Measurements from ENCODE around the gene DNAJC13.

DNA sequence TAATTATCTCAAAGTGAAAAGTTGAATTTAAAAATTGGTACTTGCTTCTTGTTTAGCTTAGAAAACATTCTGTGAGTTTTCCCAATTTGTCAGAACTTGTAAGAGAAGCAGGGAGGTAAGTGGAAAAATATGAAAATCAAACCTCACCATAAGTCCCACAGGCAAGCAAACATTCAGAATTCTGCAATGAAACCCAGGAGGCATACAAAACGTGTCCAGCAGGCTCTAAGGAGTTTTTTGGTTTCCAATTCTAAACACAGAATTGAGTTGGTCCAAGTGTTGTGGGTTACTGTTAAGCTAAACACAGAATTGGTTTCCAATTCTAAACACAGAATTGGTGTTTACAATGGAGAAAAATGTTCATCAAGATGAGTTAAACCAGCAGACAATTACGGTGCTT lies 152.7 kb downstream of the DNAJC13 start:
- no peak for TF ChIP-seq ELF4 (IDR thresholded peaks at IDR 0.05)
- TF ChIP-seq SP1 (IDR thresholded peaks at IDR 0.05): no peak
- TF ChIP-seq BHLHE40 (IDR thresholded peaks at IDR 0.05; ENCODE audit: borderline replicate concordance): no peak
- TF ChIP-seq LEF1 (IDR thresholded peaks at IDR 0.05; ENCODE audit: borderline replicate concordance): no peak
- TF ChIP-seq CTBP1 (IDR thresholded peaks at IDR 0.05; ENCODE audit: borderline replicate concordance): no peak

Data from HEK293T (cell line).